T-helper 1 cell (primary cell): ENCODE measurements around the gene ANKRD30B.
"Not testable (repeated sequence)": the region's sequence is repeated elsewhere in the genome, so short reads cannot be mapped to it uniquely, and the experiment has no call there.

ENCODE experiments used
- DNase-seq, 5 donors: peaks; one replicate each; pipeline ENCODE4 v3.0.0-alpha.2; 2012 to 2020

Gene ANKRD30B

GRCh38 chr18:14858514-14858913, 110.5 kb downstream of the ANKRD30B start:
- DNase-seq = not testable (repeated sequence)

- not testable (repeated sequence) for DNase-seq
Observed at GRCh38 chr18:14859995-14860394, 112.0 kb downstream of the ANKRD30B start.

- not testable (repeated sequence) for DNase-seq
Observed at GRCh38 chr18:14866426-14866825, 118.5 kb downstream of the ANKRD30B start.

- DNase-seq = not testable (repeated sequence)
Observed at GRCh38 chr18:14867988-14868387, 120.0 kb downstream of the ANKRD30B start.

GRCh38 chr18:14868825-14869224, 120.9 kb downstream of the ANKRD30B start:
- DNase-seq = not testable (repeated sequence)

GRCh38 chr18:14878826-14879225, 130.9 kb downstream of the ANKRD30B start:
- DNase-seq = not testable (repeated sequence)

GRCh38 chr18:14900435-14900834, 152.5 kb downstream of the ANKRD30B start:
- no peak for DNase-seq
